H1 (cell line): ENCODE data around the gene MORC3. TPM values are rescaled to one million over a fixed set of nuclear protein-coding genes. Genes with fewer than 3 reads are reported as not detected.

Experiments
- CTCF ChIP-seq, 3 experiments: IDR thresholded peaks; 1 replicate in 2 of 3; 2 replicates in 1 of 3; pipeline versions ENCODE4 v1.5.1 to v1.6.1; 2011; ENCODE audit warnings: low read length in 3 of 3, mild to moderate bottlenecking in 3 of 3, inconsistent platforms in 2 of 3, low read depth in 1 of 3, moderate library complexity in 1 of 3; ENCODE audit not compliant: insufficient read depth in 1 of 3; ENCODE audit errors: control extremely low read depth in 1 of 3
- EP300 ChIP-seq, 2 experiments: IDR thresholded peaks; 1 replicate in 1 of 2; 2 replicates in 1 of 2; pipeline ENCODE4 v1.6.1; 2011 to 2012; ENCODE audit warnings: low read depth in 2 of 2, low read length in 2 of 2, mild to moderate bottlenecking in 2 of 2, borderline replicate concordance in 1 of 2, inconsistent platforms in 1 of 2, moderate library complexity in 1 of 2
- NRF1 ChIP-seq: IDR thresholded peaks from 2 replicates; pipeline ENCODE4 v1.6.1; 2011; ENCODE audit warnings: mild to moderate bottlenecking, low read depth, low read length, improper control_type of control experiment
- polyA plus RNA-seq, 7 experiments: library from polyadenylated mRNA; depleted of rRNA in 3 of 7; stranded (reverse) in 5 of 7; unstranded in 2 of 7; fragments of >200 nt in 5 of 7; fragments of 200-250 nt in 2 of 7; gene quantifications; 1 replicate in 5 of 7; 2 replicates in 1 of 7; 4 replicates in 1 of 7; pipeline versions ENCODE4 v1.2.1 to v1.2.3, GENCODE V29; 2011 to 2013; ENCODE audit warnings: missing spikeins in 2 of 7, mixed read lengths in 2 of 7
- total RNA-seq: library from RNA; stranded (reverse); fragmentation: NEBNext Ultra II Directional; extraction: Animal tissue kit (Norgen Biotek cat#: 25700); gene quantifications from 2 replicates; pipeline ENCODE4 v1.2.1, GENCODE V29; 2021

Gene MORC3
- total and polyA plus RNA-seq, 2 of the 8 experiments (the other 6 are each of a cell fraction or from before 2014, with no cell fraction given) = 5.0 to 20.4 TPM

DNA sequence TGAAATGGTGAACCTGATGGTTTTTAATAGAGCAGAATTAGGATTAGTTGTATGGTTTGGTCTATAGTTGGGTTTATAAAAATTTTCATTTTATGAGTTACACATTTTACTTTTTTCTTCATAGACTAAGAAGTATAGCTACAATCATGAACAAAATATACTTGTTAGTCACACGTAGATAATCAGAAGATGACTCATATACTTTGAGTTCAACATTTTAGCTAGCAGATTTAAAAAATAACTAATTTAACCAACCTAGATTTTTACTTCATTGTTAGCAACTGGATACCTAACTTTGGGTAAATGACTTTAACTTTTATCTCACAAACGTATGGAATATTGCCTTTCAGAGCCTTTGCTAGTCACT lies 27.9 kb downstream of the MORC3 start (continued):
- no peak for TF ChIP-seq CTCF (IDR thresholded peaks at IDR 0.05; ENCODE audit: control extremely low read depth in 1 of 3, insufficient read depth in 1 of 3, low read depth in 1 of 3, low read length in 3 of 3)
- no peak for TF ChIP-seq NRF1
- no peak for TF ChIP-seq EP300 (IDR thresholded peaks at IDR 0.05; ENCODE audit: borderline replicate concordance in 1 of 2, low read depth in 2 of 2, low read length in 2 of 2)
